Gastrocnemius medialis (tissue), 4 donors: ENCODE data around the gene TMEM143. TPM values are rescaled to one million over a fixed set of nuclear protein-coding genes. Genes with fewer than 3 reads are reported as not detected.

ENCODE experiments used
- ATAC-seq, 2 donors: fragments of 150-250 bp; one replicate each; pipeline ENCODE4 v1.9.1; 2016
- DNase-seq, 2 donors: peaks; one replicate each; pipeline ENCODE4 v3.0.0-alpha.2; 2019
- H3K27ac ChIP-seq, 4 donors: fragments of 200-600 bp; sonication (generic); 1 replicate in 1 of 4; 2 replicates in 3 of 4; pipeline ENCODE4 v1.5.1; 2016 to 2018; ENCODE audit warnings: mild to moderate bottlenecking in 2 of 4, moderate library complexity in 1 of 4
- H3K27me3 ChIP-seq, 3 donors: fragments of 200-600 bp; sonication (generic) in 2 of 3; 1 replicate in 1 of 3; 2 replicates in 2 of 3; pipeline versions ENCODE4 v1.5.1 to v1.6.0; 2016 to 2019; ENCODE audit warnings: mild to moderate bottlenecking in 1 of 3, moderate library complexity in 1 of 3
- H3K36me3 ChIP-seq, 2 donors: fragments of 200-600 bp; sonication (generic) in 1 of 2; one replicate each; pipeline ENCODE4 v1.5.1; 2017 to 2018
- H3K4me1 ChIP-seq, 2 donors: fragments of 200-600 bp; sonication (generic) in 1 of 2; one replicate each; pipeline ENCODE4 v1.5.1; 2016 to 2017; ENCODE audit warnings: mild to moderate bottlenecking in 2 of 2
- H3K4me3 ChIP-seq, 4 donors: fragments of 200-600 bp; sonication (generic) in 3 of 4; 1 replicate in 1 of 4; 2 replicates in 3 of 4; pipeline ENCODE4 v1.5.1; 2016 to 2019; ENCODE audit warnings: mild to moderate bottlenecking in 2 of 4
- H3K9me3 ChIP-seq, 3 donors: fragments of 200-600 bp; sonication (generic) in 2 of 3; 1 replicate in 1 of 3; 2 replicates in 2 of 3; pipeline ENCODE4 v1.5.1; 2016 to 2019
- CTCF ChIP-seq, 5 experiments: fragments of 450-650 bp in 3 of 5; fragments of 200-600 bp in 2 of 5; sonication (generic) in 2 of 5; IDR thresholded peaks in 4 of 5; conservative IDR thresholded peaks in 1 of 5; 1 replicate in 4 of 5; 2 replicates in 1 of 5; pipeline ENCODE4 v1.5.1; 2016 to 2019; ENCODE audit warnings: antibody characterized with exemption in 5 of 5, mild to moderate bottlenecking in 3 of 5, moderate library complexity in 3 of 5
- POLR2A ChIP-seq, 2 donors: fragments of 450-650 bp; IDR thresholded peaks; one replicate each; pipeline ENCODE4 v1.6.1; 2017; ENCODE audit warnings: antibody characterized with exemption in 2 of 2, mild to moderate bottlenecking in 2 of 2, moderate library complexity in 2 of 2
- in situ Hi-C, 4 donors: fragments of 200-750 bp; cut with MboI; loops; one replicate each; pipeline versions ENCODE4 v1.15.0 to v1.8.0; 2017; ENCODE audit warnings: low sequenced_read_pairs in 4 of 4
- intact Hi-C: fragments of 100-400 bp; cut with DNase I; formaldehyde crosslinking; loops from one replicate; pipeline ENCODE4 v1.15.1; 2023; ENCODE audit warnings: low total_unique reads
- total RNA-seq, 4 donors: library from RNA; depleted of rRNA; stranded (reverse); fragments of >200 nt; gene quantifications; one replicate each; pipeline versions ENCODE4 v1.1.0 to v1.2.3, GENCODE V29; 2016

TMEM143 gene
- total RNA-seq, 4 donors from 2014 or later = 28.8 to 42.3 (median 40.7) TPM

- ATAC-seq (no peak), DNase-seq (no peak)
- TF ChIP-seq POLR2A (IDR thresholded peaks at IDR 0.05) (no peak), CTCF (IDR thresholded peaks at IDR 0.05 in 4 of 5, conservative IDR thresholded peaks at IDR 0.05 in 1 of 5) (no peak)
- intact Hi-C loops (no loop called here), in situ Hi-C loops (no loop called here)
- H3K27me3 ChIP-seq = no peaks in the 10 kb centered on the region
- no peaks in the 10 kb centered on the region for H3K36me3 ChIP-seq
- H3K27ac ChIP-seq = no peak overlapping the region
- H3K4me1 ChIP-seq = peaks cover 0 to 8% of the 10 kb centered on the region in 2 donors
- H3K4me3 ChIP-seq = no peak overlapping the region
- H3K9me3 ChIP-seq = no peaks in the 10 kb centered on the region
These were observed 15.0 kb downstream of the TMEM143 start for GRCh38 chr19:48348737-48349136.

- ATAC-seq (no peak), DNase-seq (no peak)
- H3K27ac ChIP-seq = no peak overlapping the region
- intact Hi-C loops = no loop called here
- H3K9me3 ChIP-seq = no peaks in the 10 kb centered on the region
- no peak overlapping the region for H3K4me3 ChIP-seq
- no peaks in the 10 kb centered on the region for H3K27me3 ChIP-seq
- H3K36me3 ChIP-seq = no peaks in the 10 kb centered on the region
- in situ Hi-C loops = no loop called here
- peaks cover 0 to 8% of the 10 kb centered on the region in 2 donors for H3K4me1 ChIP-seq
- TF ChIP-seq POLR2A (IDR thresholded peaks at IDR 0.05) (no peak), CTCF (IDR thresholded peaks at IDR 0.05 in 4 of 5, conservative IDR thresholded peaks at IDR 0.05 in 1 of 5) (no peak)
These were observed 15.7 kb downstream of the TMEM143 start for GRCh38 chr19:48348045-48348444.

- H3K36me3 ChIP-seq = peaks cover 0 to 7% of the 10 kb centered on the region in 2 donors
- in situ Hi-C loops (no loop called here), intact Hi-C loops (no loop called here)
- peaks cover 0 to 8% of the 10 kb centered on the region in 2 donors for H3K4me1 ChIP-seq
- H3K4me3 ChIP-seq = no peak overlapping the region
- ATAC-seq (no peak), DNase-seq (no peak)
- H3K9me3 ChIP-seq = no peaks in the 10 kb centered on the region
- H3K27ac ChIP-seq = no peak overlapping the region
- no peaks in the 10 kb centered on the region for H3K27me3 ChIP-seq
- TF ChIP-seq CTCF (IDR thresholded peaks at IDR 0.05 in 4 of 5, conservative IDR thresholded peaks at IDR 0.05 in 1 of 5) = no peak
- TF ChIP-seq POLR2A (IDR thresholded peaks at IDR 0.05) = no peak
These were observed 17.5 kb downstream of the TMEM143 start for GRCh38 chr19:48346191-48346590.

- Histone ChIP-seq H3K4me1 (peaks cover 6 to 14% of the 10 kb centered on the region in 2 donors), H3K36me3 (peaks cover 0 to 7% of the 10 kb centered on the region in 2 donors), H3K4me3 (no peak overlapping the region), H3K27ac (no peak overlapping the region), H3K9me3 (no peaks in the 10 kb centered on the region), H3K27me3 (no peaks in the 10 kb centered on the region)
- intact Hi-C loops = no loop called here
- ATAC-seq = no peak
- no peak for DNase-seq
- in situ Hi-C loops = no loop called here
- TF ChIP-seq CTCF (IDR thresholded peaks at IDR 0.05 in 4 of 5, conservative IDR thresholded peaks at IDR 0.05 in 1 of 5) (no peak), POLR2A (IDR thresholded peaks at IDR 0.05) (no peak)
These were observed 18.8 kb downstream of the TMEM143 start for GRCh38 chr19:48344892-48345291.
